SJSA1 (cell line): ENCODE results near the gene CNPY1. TPM values are rescaled to one million over a fixed set of nuclear protein-coding genes. Genes with fewer than 3 reads are reported as not detected.

Experiments
- DNase-seq, 2 experiments: peaks; one replicate each; pipeline ENCODE4 v3.0.0-alpha.2; 2015 to 2020; ENCODE audit warnings: low spot score in 2 of 2, low read depth in 1 of 2
- H3K27ac ChIP-seq: fragments of 250-450 bp; sonication (Bioruptor Pico); 2 replicates; pipeline ENCODE4 v1.5.1; 2020; ENCODE audit warnings: mild to moderate bottlenecking, moderate library complexity
- H3K27me3 ChIP-seq: fragments of 250-450 bp; sonication (Bioruptor Pico); replicated peaks from 2 replicates; pipeline ENCODE4 v1.5.1; 2020; ENCODE audit warnings: mild to moderate bottlenecking, moderate library complexity
- H3K36me3 ChIP-seq: fragments of 250-450 bp; sonication (Bioruptor Pico); 2 replicates; pipeline ENCODE4 v1.5.1; 2020; ENCODE audit warnings: mild to moderate bottlenecking
- H3K4me1 ChIP-seq: fragments of 250-450 bp; sonication (Bioruptor Pico); replicated peaks from 2 replicates; pipeline ENCODE4 v1.6.1; 2021; ENCODE audit warnings: mild to moderate bottlenecking
- H3K4me3 ChIP-seq: fragments of 250-450 bp; sonication (Bioruptor Pico); 2 replicates; pipeline ENCODE4 v1.5.1; 2020; ENCODE audit warnings: mild to moderate bottlenecking
- H3K9me3 ChIP-seq: fragments of 250-450 bp; sonication (Bioruptor Pico); replicated peaks from 2 replicates; pipeline ENCODE4 v1.5.1; 2020; ENCODE audit warnings: mild to moderate bottlenecking
- total RNA-seq: library from RNA; depleted of rRNA; stranded (reverse); fragments of >200 nt; shearing (Covaris generic); gene quantifications from 2 replicates; pipeline ENCODE4 v1.2.3, GENCODE V29; 2014

Gene CNPY1
- total RNA-seq, 1 experiment from 2014 or later = not detected

DNA sequence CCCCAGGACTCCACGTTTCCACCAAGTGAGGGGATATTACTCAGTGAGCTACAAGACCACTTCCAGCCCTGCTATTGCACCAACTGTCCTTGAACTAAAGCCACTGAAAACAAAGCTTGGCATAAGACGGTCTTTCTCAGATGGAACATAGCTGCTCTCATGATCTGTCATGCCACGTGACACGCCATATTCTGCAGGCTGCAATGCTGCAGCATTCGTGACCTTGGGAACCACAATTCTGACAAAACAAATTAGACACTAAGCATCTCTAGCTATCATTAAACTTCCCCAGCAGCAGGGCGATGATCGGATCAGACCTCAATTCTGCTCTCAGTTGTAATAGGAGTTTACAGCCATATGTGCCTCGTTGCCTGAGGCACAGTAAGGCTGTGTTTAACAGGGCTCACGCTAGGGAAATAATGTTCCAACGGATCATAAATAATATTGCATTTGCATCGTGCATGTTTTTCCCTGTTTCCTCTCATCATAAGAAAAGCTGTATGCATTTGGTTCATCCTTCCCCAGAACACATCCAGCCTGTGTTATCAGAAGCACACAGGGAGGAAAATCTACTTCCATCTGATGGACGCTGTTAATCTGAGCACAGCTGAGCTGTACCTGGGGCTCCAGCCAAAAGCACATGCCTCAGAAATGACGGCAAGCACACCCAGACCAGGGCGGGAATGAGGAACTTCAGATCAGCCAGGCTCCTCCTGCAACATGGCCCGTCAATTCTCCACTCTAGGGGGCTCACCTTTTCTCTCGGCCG is 38.6 kb upstream of the CNPY1 start:
- H3K27me3 ChIP-seq = peaks cover 56% of the 10 kb centered on the region

DNA sequence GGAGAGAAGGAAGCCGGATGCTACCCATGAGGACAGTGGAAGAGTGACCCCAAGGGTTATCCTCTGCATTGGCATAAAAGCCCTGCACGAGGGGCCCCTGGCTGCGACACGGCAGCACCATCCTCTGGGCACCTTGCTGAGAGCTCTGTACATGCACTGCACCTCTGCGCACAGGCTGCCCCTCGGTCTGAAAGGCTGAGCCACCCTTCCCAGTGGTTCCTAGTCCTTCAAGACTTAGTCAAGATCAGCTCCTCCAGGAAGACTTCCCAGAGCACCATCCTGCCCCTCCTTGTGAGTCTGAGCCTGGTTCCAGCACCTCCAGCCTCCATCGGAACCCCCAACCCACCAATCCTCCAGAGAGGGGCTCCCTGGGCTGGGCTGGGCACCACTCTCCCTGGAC is 37.9 kb upstream of the CNPY1 start:
- H3K27me3 ChIP-seq = peaks cover 54% of the 10 kb centered on the region
- DNase-seq = no peak
- no peaks in the 10 kb centered on the region for H3K9me3 ChIP-seq
- H3K4me3 ChIP-seq = no peak overlapping the region
- no peak overlapping the region for H3K27ac ChIP-seq
- no peaks in the 10 kb centered on the region for H3K36me3 ChIP-seq
- H3K4me1 ChIP-seq = no peaks in the 10 kb centered on the region

More for the DNA sequence above, 38.6 kb upstream of the CNPY1 start:
- no peaks in the 10 kb centered on the region for H3K4me1 ChIP-seq
- no peak overlapping the region for H3K4me3 ChIP-seq
- H3K27ac ChIP-seq = no peak overlapping the region
- no peak for DNase-seq
- H3K36me3 ChIP-seq = no peaks in the 10 kb centered on the region
- H3K9me3 ChIP-seq = no peaks in the 10 kb centered on the region

DNA sequence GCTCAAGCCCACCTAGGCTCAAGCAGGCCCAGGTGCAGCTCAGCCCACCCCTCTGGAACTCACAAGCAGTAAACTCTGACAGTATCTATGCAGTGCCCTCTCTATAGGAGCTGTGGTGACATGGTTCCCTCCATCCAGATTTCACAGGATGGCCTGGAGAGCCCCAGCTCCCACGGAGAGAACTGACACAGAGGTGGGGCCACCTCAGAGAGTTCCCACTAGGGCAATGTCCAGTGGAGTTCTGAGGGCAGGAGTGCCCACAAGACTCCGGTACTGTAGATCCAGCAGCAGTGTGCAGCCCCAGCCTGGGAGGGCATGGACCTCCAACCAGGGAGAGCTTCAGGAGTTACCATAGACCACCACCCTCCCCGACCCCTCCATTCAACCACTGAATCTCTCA is 37.3 kb upstream of the CNPY1 start:
- no peak for DNase-seq
- Histone ChIP-seq H3K9me3 (no peaks in the 10 kb centered on the region), H3K27me3 (peaks cover 49% of the 10 kb centered on the region), H3K4me3 (no peak overlapping the region), H3K36me3 (no peaks in the 10 kb centered on the region), H3K27ac (no peak overlapping the region), H3K4me1 (no peaks in the 10 kb centered on the region)

DNA sequence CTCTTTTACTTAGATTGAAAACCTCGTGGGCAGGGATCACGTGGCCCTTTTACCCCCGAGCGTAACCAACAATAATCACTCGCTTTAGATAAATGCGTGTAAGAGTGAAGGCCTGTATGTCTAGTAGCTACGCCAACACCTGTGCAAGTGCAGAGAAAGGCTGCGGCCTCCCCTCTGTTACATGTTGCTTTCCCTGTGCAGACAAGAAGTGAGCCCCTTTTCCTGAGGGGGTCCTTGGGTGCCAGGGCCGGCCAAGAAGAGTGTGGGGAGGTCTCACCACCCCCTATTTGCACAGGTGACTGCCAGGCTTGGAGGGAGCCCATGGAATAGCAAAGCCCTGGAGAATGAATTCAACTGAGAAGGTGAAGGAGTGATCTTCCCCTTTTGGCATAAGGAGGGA is 35.6 kb upstream of the CNPY1 start:
- no peak overlapping the region for H3K27ac ChIP-seq
- DNase-seq = no peak
- H3K4me3 ChIP-seq = no peak overlapping the region
- H3K27me3 ChIP-seq = peaks cover 34% of the 10 kb centered on the region
- no peaks in the 10 kb centered on the region for H3K36me3 ChIP-seq
- H3K9me3 ChIP-seq = no peaks in the 10 kb centered on the region
- H3K4me1 ChIP-seq = no peaks in the 10 kb centered on the region

DNA sequence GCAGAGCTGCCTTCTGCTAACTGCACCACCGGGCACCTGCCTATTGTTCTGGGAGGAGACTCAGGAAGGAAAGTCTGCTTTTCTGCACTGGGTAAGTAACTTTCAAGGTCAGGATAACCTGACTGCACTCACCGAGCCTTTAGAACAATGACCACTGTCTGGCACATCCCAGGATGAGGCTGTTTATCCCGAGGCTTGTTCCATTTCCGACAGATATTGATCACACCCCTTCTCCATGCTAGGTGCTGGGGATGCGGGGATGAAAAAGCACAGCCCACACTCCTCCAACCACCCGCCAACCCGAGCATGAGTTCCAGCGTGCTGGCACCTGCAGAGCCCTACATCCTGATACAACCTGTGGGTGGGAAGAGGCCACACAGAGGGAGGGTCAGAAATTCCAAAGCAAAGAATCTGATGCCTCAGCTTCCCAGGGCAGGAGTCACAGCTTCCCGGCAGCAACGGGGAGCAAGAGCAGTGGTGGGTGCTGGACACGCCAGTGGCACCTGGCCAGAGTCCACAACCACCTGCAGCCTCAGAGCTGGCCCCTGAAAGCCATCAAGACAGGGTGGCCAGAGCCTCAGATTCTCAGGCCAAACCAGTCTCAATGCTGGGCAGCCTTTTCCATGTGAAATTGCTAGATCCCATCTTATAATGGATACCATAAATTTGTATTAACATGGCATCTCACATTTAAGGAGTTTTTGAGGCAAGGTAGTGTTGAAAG is 34.9 kb upstream of the CNPY1 start:
- DNase-seq = no peak
- H3K36me3 ChIP-seq = no peaks in the 10 kb centered on the region
- H3K9me3 ChIP-seq = no peaks in the 10 kb centered on the region
- no peak overlapping the region for H3K27ac ChIP-seq
- peaks cover 35% of the 10 kb centered on the region for H3K27me3 ChIP-seq
- H3K4me3 ChIP-seq = no peak overlapping the region
- H3K4me1 ChIP-seq = no peaks in the 10 kb centered on the region

DNA sequence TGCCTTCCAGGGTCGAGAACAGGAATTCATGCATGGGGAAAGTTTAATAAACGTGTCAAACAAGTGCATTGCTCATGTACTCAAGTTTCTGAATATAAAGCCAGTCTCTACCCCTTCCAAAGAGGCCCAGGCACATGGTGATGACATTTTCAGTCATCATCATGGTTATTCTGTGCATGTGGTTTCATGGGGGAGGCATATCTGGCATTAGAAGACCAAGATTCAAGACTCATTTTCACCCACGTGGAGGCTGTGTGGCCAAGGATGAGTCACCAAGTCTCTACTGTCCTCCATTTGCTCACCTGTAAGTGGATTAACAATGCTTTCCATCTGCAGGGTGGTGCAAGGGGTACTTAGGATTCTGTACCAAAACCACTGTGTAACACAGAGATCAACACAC is 34.0 kb upstream of the CNPY1 start:
- no peaks in the 10 kb centered on the region for H3K4me1 ChIP-seq

DNA sequence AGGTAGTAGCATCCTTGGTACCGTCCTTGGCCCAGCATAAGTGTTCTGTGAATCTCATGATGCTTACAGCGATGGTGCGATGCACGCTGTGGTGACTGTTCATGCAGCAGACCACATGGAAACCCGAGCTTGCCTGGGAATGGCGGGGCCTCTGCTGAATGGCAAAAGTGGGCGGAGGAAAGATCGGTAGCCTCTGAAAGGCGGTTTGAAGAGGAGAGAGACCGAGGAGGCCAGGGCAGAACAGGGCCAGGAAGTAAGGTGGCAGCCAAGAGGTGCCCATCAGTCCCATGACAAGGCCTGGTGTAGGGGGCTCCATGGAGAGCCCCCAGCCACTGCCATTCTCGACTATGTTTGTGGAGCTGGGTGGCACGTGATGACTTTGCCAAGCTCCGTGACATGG is 33.2 kb upstream of the CNPY1 start:
- H3K36me3 ChIP-seq = no peaks in the 10 kb centered on the region
- no peak overlapping the region for H3K4me3 ChIP-seq
- H3K27me3 ChIP-seq = peaks cover 31% of the 10 kb centered on the region
- H3K9me3 ChIP-seq = no peaks in the 10 kb centered on the region
- DNase-seq = no peak
- no peaks in the 10 kb centered on the region for H3K4me1 ChIP-seq
- no peak overlapping the region for H3K27ac ChIP-seq

More for the DNA sequence above, 34.0 kb upstream of the CNPY1 start:
- Histone ChIP-seq H3K4me3 (no peak overlapping the region), H3K36me3 (no peaks in the 10 kb centered on the region), H3K27me3 (peaks cover 32% of the 10 kb centered on the region), H3K27ac (no peak overlapping the region), H3K9me3 (no peaks in the 10 kb centered on the region)
- no peak for DNase-seq

DNA sequence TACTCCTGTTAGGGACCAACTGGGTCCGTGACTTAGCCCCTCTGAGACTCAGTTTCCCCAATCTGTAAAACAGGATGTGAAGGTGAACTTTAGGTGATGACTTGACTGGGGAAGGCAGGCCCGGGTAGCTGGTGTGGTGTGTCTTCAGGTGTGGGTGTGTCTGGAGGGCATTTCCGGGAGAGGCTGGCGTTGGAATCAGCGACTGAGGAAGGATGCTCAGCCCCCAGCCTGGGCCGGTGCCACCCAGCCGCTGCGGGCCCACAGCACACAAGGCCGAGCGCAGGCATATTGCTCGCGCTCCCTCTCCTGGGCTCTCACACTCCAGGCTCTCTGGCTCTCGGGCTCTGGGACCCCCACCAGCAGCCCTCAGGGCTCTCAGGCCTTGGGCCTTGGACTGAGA is 31.7 kb upstream of the CNPY1 start:
- H3K27ac ChIP-seq = no peak overlapping the region
- no peaks in the 10 kb centered on the region for H3K9me3 ChIP-seq
- no peaks in the 10 kb centered on the region for H3K4me1 ChIP-seq
- no peak for DNase-seq
- no peak overlapping the region for H3K4me3 ChIP-seq
- H3K36me3 ChIP-seq = no peaks in the 10 kb centered on the region
- peaks cover 29% of the 10 kb centered on the region for H3K27me3 ChIP-seq

DNA sequence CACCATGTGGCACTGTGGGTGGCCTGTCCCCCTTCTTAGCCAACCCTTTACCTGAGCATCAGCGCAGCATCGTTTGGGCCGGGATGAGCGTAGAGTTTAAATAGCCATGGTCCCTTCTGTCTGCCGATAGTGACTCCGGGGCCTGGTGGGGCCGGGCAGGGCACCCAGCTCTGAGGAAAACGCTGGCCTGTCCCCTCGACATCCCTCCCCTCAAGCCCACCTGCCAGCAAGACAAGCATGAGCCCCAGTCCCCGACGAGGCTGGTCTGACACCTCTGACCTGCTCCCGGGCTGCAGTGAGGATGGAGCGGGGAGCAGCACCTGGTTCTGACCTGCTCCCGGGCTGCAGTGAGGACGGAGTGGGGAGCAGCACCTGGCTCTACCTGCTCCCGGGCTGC is 31.1 kb upstream of the CNPY1 start:
- Histone ChIP-seq H3K4me3 (no peak overlapping the region), H3K27ac (no peak overlapping the region), H3K9me3 (no peaks in the 10 kb centered on the region), H3K36me3 (no peaks in the 10 kb centered on the region), H3K27me3 (peaks cover 28% of the 10 kb centered on the region), H3K4me1 (no peaks in the 10 kb centered on the region)
- DNase-seq = no peak

DNA sequence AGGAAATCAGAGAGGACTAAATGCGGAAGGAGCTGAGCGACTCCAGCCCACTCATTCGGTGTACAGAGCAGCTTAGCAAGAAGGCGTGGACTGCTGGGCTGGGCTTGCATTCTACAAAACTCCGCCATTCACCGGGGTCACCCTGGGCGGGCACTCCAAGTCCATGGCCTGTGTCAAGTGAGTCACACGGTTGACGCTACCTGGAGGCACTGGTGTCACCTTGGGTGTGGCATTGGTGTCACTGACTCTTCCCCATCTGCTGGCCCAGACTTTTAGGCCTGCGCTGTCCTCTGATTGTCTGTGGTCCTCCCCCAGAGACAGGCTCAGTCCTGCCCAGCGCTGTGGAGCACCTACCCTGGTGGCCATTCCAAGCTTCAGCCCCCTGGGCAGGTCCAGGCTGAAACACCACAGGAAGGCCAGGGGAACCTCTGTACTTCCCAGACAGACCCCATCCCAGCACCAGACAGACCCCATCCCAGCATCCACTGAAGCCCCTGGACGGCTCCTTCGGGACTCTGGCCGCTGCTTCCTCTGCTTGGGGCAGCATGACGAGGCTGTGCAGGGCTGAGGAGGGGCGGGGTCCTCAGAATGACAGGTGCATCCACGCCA is 30.6 kb upstream of the CNPY1 start:
- Histone ChIP-seq H3K9me3 (no peaks in the 10 kb centered on the region), H3K27ac (no peak overlapping the region), H3K27me3 (peaks cover 27% of the 10 kb centered on the region), H3K4me1 (no peaks in the 10 kb centered on the region), H3K36me3 (no peaks in the 10 kb centered on the region), H3K4me3 (no peak overlapping the region)
- no peak for DNase-seq

DNA sequence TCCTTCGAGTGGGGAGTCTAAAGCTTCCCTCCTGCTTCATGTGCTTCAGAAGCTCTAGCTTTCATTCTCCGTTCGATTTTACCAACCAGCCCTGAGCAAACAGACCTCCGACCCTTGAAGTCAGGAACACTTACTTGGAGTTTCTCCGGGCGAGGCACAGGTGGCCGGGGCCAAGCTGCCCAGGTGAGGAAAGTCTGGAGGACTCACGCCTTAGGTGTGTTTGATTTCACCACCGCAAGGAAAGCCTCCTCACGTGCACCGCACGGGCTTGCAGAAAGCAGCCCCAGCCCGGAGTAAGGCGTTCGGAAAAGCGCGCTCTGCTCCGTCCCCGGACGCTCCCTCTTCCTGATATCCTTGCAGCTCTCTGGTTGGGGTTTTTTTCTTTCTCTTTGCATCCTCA is 30.1 kb upstream of the CNPY1 start:
- DNase-seq = no peak
- Histone ChIP-seq H3K36me3 (no peaks in the 10 kb centered on the region), H3K4me3 (no peak overlapping the region), H3K4me1 (no peaks in the 10 kb centered on the region), H3K27me3 (peaks cover 27% of the 10 kb centered on the region), H3K27ac (no peak overlapping the region), H3K9me3 (no peaks in the 10 kb centered on the region)

DNA sequence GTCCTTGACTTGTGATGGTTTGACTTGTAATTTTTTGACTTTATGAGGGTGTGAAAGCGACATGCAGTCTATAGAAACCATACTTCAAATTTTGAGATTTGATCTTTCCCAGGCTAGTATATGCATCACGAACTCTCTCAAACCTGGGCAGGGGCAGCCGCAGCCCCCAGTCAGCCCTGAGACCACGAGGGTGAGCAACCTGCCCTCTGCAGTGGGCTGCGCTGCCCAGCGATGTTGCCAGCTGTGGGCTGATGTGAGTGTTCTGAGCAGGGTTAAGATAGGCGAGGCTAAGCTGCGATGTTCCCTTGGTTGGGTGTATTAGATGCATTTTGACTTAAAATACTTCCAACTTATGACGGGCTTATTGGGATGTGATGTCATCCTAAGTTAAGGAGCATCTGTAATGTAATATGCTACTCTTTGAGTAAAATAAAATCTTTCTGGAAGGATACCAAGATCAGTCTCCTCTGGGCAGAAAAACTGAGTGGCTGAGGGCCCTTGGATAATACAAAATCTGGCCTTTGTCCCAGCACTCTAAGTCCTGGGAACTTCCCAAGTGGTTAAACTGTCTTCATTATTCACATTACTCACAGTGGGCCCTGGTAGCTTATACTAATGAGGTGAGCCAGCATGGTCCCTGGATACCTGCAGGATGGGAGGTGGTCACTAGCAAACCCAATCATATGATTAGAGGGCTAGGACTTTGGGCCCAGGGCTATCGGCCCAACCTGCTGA is 28.4 kb upstream of the CNPY1 start:
- Histone ChIP-seq H3K27ac (no peak overlapping the region), H3K27me3 (peaks cover 29% of the 10 kb centered on the region), H3K36me3 (no peaks in the 10 kb centered on the region), H3K4me1 (no peaks in the 10 kb centered on the region), H3K4me3 (no peak overlapping the region), H3K9me3 (no peaks in the 10 kb centered on the region)
- no peak for DNase-seq

DNA sequence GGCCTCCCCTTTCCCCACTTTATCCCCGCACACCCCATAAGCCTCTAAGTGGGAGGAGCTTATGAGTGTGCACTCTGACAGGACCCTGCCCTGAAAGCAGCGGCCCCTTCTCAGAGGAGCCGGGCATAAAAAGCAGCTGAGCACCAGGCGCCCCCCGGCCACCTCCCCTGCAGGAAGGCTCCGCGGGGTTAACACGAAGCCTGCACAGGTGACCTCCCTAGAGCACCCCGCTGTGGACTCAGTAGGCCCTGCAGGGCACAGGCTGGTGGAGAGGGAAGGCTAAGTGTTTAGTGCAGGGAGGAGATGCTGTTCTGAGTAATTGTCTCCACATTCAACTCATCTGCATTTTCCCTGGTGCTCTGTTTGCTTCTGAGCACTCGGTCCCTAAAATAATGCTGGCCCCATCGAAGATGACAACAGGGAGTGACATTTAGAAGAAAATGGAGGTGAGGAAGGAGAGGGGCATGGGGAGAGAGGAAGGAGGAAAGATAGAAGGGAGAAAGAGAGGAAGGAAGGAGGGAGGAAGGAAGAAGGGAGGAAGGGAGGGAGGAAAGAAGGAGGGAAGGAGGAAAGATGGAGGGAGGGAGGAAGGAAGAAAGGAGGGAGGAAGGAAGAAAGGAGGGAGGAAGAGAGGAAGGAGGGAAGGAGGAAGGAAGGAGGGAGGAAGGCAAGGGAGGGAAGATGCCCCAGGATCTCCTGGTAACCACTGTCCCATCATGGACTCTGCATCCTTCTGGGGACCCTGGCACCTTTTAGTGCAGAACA is 25.4 kb upstream of the CNPY1 start:
- H3K9me3 ChIP-seq = no peaks in the 10 kb centered on the region
- peaks cover 39% of the 10 kb centered on the region for H3K27me3 ChIP-seq

More for the DNA sequence above, 25.4 kb upstream of the CNPY1 start:
- Histone ChIP-seq H3K4me3 (no peak overlapping the region), H3K4me1 (no peaks in the 10 kb centered on the region), H3K27ac (no peak overlapping the region), H3K36me3 (no peaks in the 10 kb centered on the region)
- no peak for DNase-seq
